Measurements from ENCODE around the gene RAB37. TPM values are rescaled to one million over a fixed set of nuclear protein-coding genes. Genes with fewer than 3 reads are reported as not detected.

The RAB37 gene
- total RNA-seq, 2 donors from 2014 or later, result 0.89 to 0.90 TPM

DNA sequence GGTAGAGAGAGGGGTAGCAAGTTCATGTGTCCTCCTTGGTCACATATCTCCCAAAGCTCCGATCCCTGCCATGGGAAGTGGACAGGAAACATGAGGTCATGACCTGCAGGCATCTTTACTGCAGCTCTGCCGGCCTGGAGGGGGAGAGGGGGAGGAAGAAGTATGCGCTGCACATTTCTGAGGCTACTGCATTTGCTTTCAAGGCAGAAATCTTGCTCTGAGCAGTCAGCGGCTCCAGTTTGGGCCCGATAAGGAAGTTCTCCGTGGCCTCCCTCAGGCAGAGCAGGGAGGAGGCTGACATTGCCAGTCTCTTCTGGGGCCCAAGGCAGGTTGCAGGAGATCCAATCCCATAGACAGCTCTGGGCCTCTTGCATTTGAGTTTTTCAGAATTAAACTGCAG is 9.9 kb downstream of the RAB37 start:
- DNase-seq (ENCODE audit: low spot score), result no peak
- Histone ChIP-seq H3K4me3 (no peak overlapping the region), H3K27ac (no peak overlapping the region), H3K4me1 (peaks cover 0 to 54% of the 10 kb centered on the region in 2 donors), H3K9me3 (no peaks in the 10 kb centered on the region), H3K27me3 (no peaks in the 10 kb centered on the region), H3K36me3 (no peaks in the 10 kb centered on the region)
- no peak for TF ChIP-seq CTCF (IDR thresholded peaks at IDR 0.05)

- DNase-seq (ENCODE audit: low spot score), result no peak
- Histone ChIP-seq H3K27ac (peak overlapping the region; percentile 61 to 82), H3K27me3 (no peaks in the 10 kb centered on the region), H3K4me1 (peaks cover 0 to 55% of the 10 kb centered on the region in 2 donors), H3K9me3 (no peaks in the 10 kb centered on the region), H3K36me3 (no peaks in the 10 kb centered on the region), H3K4me3 (peak overlapping the region; percentile 50 to 79)
- TF ChIP-seq CTCF (IDR thresholded peaks at IDR 0.05), result no peak
Measured at GRCh38 chr17:74748279-74748528, 11.1 kb downstream of the RAB37 start.

- peak; percentile 93 for DNase-seq (ENCODE audit: low spot score)
- Histone ChIP-seq H3K9me3 (no peaks in the 10 kb centered on the region), H3K36me3 (no peaks in the 10 kb centered on the region), H3K27me3 (no peaks in the 10 kb centered on the region), H3K4me3 (peak within 1 kb of the TSS; percentile 64 to 79), H3K27ac (peak within 1 kb of the TSS; percentile 78 to 82), H3K4me1 (peaks cover 0 to 55% of the 10 kb centered on the region in 2 donors)
- peak in 1 of 2 donors; percentile 3 for TF ChIP-seq CTCF (IDR thresholded peaks at IDR 0.05)
Measured at GRCh38 chr17:74748529-74749278, 11.6 kb downstream of the RAB37 start, which contains the start of gene NHERF1. Gene NHERF1, plus strand, starts transcription at chr17:74748628. Its CDS starts 219 bp downstream, at chr17:74748847.

DNA sequence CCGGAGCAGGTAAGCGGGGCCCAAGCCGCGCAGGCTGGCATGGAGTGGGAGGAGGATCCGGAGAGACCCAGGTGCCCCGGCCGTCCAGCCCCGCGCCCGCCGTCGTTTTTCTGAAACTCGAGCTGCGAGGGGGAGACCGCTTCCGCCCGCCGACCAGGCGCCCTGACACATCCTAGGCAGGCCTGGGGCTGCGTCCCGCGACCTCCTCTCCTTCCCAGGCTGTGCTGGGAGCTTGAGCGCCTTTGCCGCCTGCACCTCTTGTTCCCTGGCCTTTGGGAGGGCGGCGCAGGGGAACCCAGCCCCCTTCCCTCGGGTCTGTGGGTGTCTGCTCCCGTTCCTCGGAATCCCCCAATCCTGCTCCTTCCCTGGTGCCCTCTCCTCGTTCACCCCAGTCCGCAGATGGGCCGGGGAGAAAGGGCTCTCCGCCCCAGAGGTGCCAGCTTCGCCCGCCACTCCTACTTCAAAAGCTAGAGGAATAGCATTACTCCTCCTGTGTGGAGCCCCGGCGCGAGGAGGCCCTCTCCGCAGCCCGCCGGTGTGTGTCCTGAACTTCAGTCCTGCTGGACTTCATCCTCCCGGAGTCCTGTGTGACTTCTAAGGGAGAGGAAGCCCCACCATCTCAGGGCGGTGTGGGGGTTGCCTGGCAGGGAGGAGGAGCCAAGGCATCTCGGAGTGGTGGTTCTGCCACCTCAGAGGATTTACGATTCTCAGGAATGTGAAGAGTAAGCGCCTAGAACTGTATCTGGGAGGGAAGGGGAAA is 12.4 kb downstream of the RAB37 start:
- no peak for TF ChIP-seq CTCF (IDR thresholded peaks at IDR 0.05)
- H3K27me3 ChIP-seq, result no peaks in the 10 kb centered on the region
- H3K36me3 ChIP-seq, result no peaks in the 10 kb centered on the region
- H3K9me3 ChIP-seq, result no peaks in the 10 kb centered on the region
- H3K27ac ChIP-seq, result peak overlapping the region; percentile 78 to 82
- H3K4me3 ChIP-seq, result peak overlapping the region; percentile 64 to 79
- DNase-seq (ENCODE audit: low spot score), result no peak
- H3K4me1 ChIP-seq, result peaks cover 0 to 52% of the 10 kb centered on the region in 2 donors

GRCh38 chr17:74750039-74750326 is 12.9 kb downstream of the RAB37 start:
- no peaks in the 10 kb centered on the region for H3K9me3 ChIP-seq
- TF ChIP-seq CTCF (IDR thresholded peaks at IDR 0.05), result no peak
- H3K36me3 ChIP-seq, result no peaks in the 10 kb centered on the region
- H3K4me3 ChIP-seq, result peak overlapping the region; percentile 64 to 79
- peak overlapping the region; percentile 78 to 82 for H3K27ac ChIP-seq
- no peak for DNase-seq (ENCODE audit: low spot score)
- peaks cover 0 to 48% of the 10 kb centered on the region in 2 donors for H3K4me1 ChIP-seq
- no peaks in the 10 kb centered on the region for H3K27me3 ChIP-seq
